ENCODE data around the gene MGAT5. TPM values are rescaled to one million over a fixed set of nuclear protein-coding genes. Genes with fewer than 3 reads are reported as not detected.

MGAT5 gene
- total and polyA plus RNA-seq, 8 donors = 2.9 to 36.9 (median 19.6) TPM

GRCh38 chr2:134452042-134452733 is 198.3 kb downstream of the MGAT5 start:
- ATAC-seq = no peak
- no peak for FAIRE-seq
- WGBS, 2 donors = 85 to 88% methylated on average over 9 of the region's 9 CpGs
- Histone ChIP-seq H3K4me3 (no peak overlapping the region), H3K27ac (no peak overlapping the region), H3K4me1 (peaks cover 0 to 10% (median 8%) of the 10 kb centered on the region in 3 donors), H3K9me3 (no peaks in the 10 kb centered on the region), H3K36me3 (no peaks in the 10 kb centered on the region), H3K27me3 (no peaks in the 10 kb centered on the region)
- no peak for TF ChIP-seq CTCF (IDR thresholded peaks at IDR 0.05)
- DNase-seq = peak in 1 of 6 donors; percentile 9
- intact Hi-C loops (cut with DNase I) = loop anchor here in 2 of 3 donors (5.0 to 10.0 kb wide), 2 partner anchors 75 to 77 kb away; no protein-coding TSS in a partner anchor

GRCh38 chr2:134453476-134453875 is 199.6 kb downstream of the MGAT5 start:
- Histone ChIP-seq H3K9me3 (no peaks in the 10 kb centered on the region), H3K4me3 (no peak overlapping the region), H3K27ac (no peak overlapping the region), H3K4me1 (peaks cover 0 to 12% (median 10%) of the 10 kb centered on the region in 3 donors), H3K36me3 (no peaks in the 10 kb centered on the region), H3K27me3 (no peaks in the 10 kb centered on the region)
- ATAC-seq (no peak), DNase-seq (no peak), FAIRE-seq (no peak)
- WGBS, 2 donors = 71 to 81% methylated on average over 4 of the region's 4 CpGs
- no peak for TF ChIP-seq CTCF (IDR thresholded peaks at IDR 0.05)
- intact Hi-C loops (cut with DNase I) = loop anchor here in 2 of 3 donors (5.0 to 10.0 kb wide), 2 partner anchors 76 to 79 kb away; no protein-coding TSS in a partner anchor

- H3K4me3 ChIP-seq = no peak overlapping the region
- no peaks in the 10 kb centered on the region for H3K27me3 ChIP-seq
- intact Hi-C loops (cut with DNase I) = loop anchor here in 2 of 3 donors (5.0 to 10.0 kb wide), 2 partner anchors 77 to 79 kb away; no protein-coding TSS in a partner anchor
- DNase-seq (peak in 2 of 6 donors; percentile 5 to 11), ATAC-seq (no peak), FAIRE-seq (no peak)
- TF ChIP-seq CTCF (IDR thresholded peaks at IDR 0.05) = no peak
- peaks cover 0 to 12% (median 8%) of the 10 kb centered on the region in 3 donors for H3K4me1 ChIP-seq
- WGBS, 2 donors = 73 to 78% methylated on average over 10 of the region's 10 CpGs
- no peak overlapping the region for H3K27ac ChIP-seq
- H3K36me3 ChIP-seq = no peaks in the 10 kb centered on the region
- H3K9me3 ChIP-seq = no peaks in the 10 kb centered on the region
These were observed 200.1 kb downstream of the MGAT5 start for GRCh38 chr2:134453973-134454372.

- H3K27ac ChIP-seq = no peak overlapping the region
- ATAC-seq = no peak
- no peak for FAIRE-seq
- peaks cover 0 to 12% (median 8%) of the 10 kb centered on the region in 3 donors for H3K4me1 ChIP-seq
- DNase-seq = peak in 1 of 6 donors; percentile 8
- 72 to 75% methylated on average over 8 of the region's 8 CpGs for WGBS, 2 donors
- H3K9me3 ChIP-seq = no peaks in the 10 kb centered on the region
- H3K36me3 ChIP-seq = no peaks in the 10 kb centered on the region
- H3K27me3 ChIP-seq = no peaks in the 10 kb centered on the region
- no peak for TF ChIP-seq CTCF (IDR thresholded peaks at IDR 0.05)
- intact Hi-C loops (cut with DNase I) = loop anchor here in 2 of 3 donors (5.0 to 10.0 kb wide), 2 partner anchors 77 to 80 kb away; no protein-coding TSS in a partner anchor
- H3K4me3 ChIP-seq = no peak overlapping the region
These were observed 200.6 kb downstream of the MGAT5 start for GRCh38 chr2:134454426-134454825.

- peak in 1 of 4 donors; percentile 3 for ATAC-seq
- DNase-seq = peak in 1 of 6 donors; percentile 26
- no peak overlapping the region for H3K27ac ChIP-seq
- no peak overlapping the region for H3K4me3 ChIP-seq
- 59 to 82% methylated on average over 6 of the region's 6 CpGs for WGBS, 2 donors
- peaks cover 0 to 12% (median 8%) of the 10 kb centered on the region in 3 donors for H3K4me1 ChIP-seq
- FAIRE-seq = no peak
- H3K9me3 ChIP-seq = no peaks in the 10 kb centered on the region
- no peak for TF ChIP-seq CTCF (IDR thresholded peaks at IDR 0.05)
- no peaks in the 10 kb centered on the region for H3K27me3 ChIP-seq
- no peaks in the 10 kb centered on the region for H3K36me3 ChIP-seq
- intact Hi-C loops (cut with DNase I) = loop anchor here in 2 of 3 donors (5.0 to 10.0 kb wide), 2 partner anchors 78 to 80 kb away; no protein-coding TSS in a partner anchor
These were observed 201.1 kb downstream of the MGAT5 start for GRCh38 chr2:134454931-134455330.

Measured in pancreas (tissue), 10 donors.